K562 (cell line): Measurements from ENCODE around the gene HEXIM1.

Experiments used
- POLR2AphosphoS5 ChIP-seq: IDR thresholded peaks from 2 replicates; pipeline ENCODE4 v1.6.1; 2011; ENCODE audit warnings: mild to moderate bottlenecking, low read depth, low read length, moderate library complexity; ENCODE audit not compliant: control insufficient read depth, insufficient read depth
- STAT5B ChIP-seq: fragments of 250-450 bp; sonication (Bioruptor Pico); IDR thresholded peaks from 2 replicates; pipeline ENCODE4 v1.8.0; 2021; ENCODE audit warnings: mild to moderate bottlenecking, inconsistent platforms
- U2AF1 ChIP-seq: fragments of 200-400 bp; formaldehyde crosslinking; optimal IDR thresholded peaks from 2 replicates; pipeline ENCODE3; 2017; ENCODE audit warnings: mild to moderate bottlenecking, low read depth, low read length, moderate library complexity
- ZNF146 ChIP-seq: IDR thresholded peaks from one replicate; pipeline ENCODE4 v1.6.1; 2018; ENCODE audit warnings: missing compliant biosample characterization; ENCODE audit not compliant: unreplicated experiment
- ZNF23 ChIP-seq: fragments of 250-450 bp; sonication (Bioruptor Pico); IDR thresholded peaks from 2 replicates; pipeline ENCODE4 v1.4.0; 2020; ENCODE audit warnings: mild to moderate bottlenecking
- TF ChIP-seq, protein P1 (sequence below): fragments of 450-650 bp; conservative IDR thresholded peaks from 2 replicates; pipeline ENCODE4 v1.6.1; 2016; ENCODE audit warnings: missing genetic modification characterization, low read depth, mild to moderate bottlenecking, missing compliant biosample characterization, moderate library complexity
- TF ChIP-seq, protein P2 (sequence below), 2 experiments: fragments of 200-800 bp in 1 of 2; sonication (Bioruptor generic) in 1 of 2; sonication (generic) in 1 of 2; formaldehyde crosslinking in 1 of 2; IDR thresholded peaks in 1 of 2; conservative IDR thresholded peaks in 1 of 2; 2 replicates each; pipeline versions ENCODE4 v1.5.0 to v1.6.1; 2016 to 2020; ENCODE audit warnings: missing compliant biosample characterization in 1 of 2, missing genetic modification characterization in 1 of 2, missing genetic modification reagents in 1 of 2
- TF ChIP-seq, protein P3 (sequence below): fragments of 450-650 bp; conservative IDR thresholded peaks from 2 replicates; pipeline ENCODE4 v1.6.1; 2016; ENCODE audit warnings: missing genetic modification characterization, low read depth, mild to moderate bottlenecking, control low read depth, missing compliant biosample characterization

DNA sequence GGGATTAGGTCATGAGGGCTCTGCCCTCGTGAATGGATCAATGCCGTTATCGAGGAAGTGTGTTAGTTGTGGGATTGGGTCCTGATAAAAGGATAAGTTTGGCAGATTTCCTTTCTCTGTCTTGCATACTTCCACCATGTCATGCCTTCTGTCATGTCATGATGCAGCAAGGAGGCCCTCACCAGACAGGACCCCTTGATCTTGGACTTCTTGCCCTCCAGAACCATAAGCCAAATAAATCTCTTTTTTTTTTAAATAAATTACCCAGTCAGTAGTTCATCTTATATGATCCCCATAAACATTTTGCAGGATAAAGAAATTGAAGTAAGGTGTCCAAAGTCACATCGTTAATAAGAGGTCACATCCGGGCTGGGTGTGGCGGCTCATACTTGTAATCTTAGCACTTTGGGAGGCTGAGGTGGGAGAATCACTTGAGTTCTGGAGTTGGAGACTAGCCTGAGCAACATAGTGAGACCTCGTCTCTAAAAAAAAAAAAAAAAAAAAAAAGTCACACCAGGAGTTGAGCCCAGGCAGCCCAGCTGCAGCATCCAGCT lies 38.6 kb downstream of the HEXIM1 start:
- TF ChIP-seq, protein P1, sequence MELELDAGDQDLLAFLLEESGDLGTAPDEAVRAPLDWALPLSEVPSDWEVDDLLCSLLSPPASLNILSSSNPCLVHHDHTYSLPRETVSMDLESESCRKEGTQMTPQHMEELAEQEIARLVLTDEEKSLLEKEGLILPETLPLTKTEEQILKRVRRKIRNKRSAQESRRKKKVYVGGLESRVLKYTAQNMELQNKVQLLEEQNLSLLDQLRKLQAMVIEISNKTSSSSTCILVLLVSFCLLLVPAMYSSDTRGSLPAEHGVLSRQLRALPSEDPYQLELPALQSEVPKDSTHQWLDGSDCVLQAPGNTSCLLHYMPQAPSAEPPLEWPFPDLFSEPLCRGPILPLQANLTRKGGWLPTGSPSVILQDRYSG (tag), result no peak
- TF ChIP-seq, protein P2, sequence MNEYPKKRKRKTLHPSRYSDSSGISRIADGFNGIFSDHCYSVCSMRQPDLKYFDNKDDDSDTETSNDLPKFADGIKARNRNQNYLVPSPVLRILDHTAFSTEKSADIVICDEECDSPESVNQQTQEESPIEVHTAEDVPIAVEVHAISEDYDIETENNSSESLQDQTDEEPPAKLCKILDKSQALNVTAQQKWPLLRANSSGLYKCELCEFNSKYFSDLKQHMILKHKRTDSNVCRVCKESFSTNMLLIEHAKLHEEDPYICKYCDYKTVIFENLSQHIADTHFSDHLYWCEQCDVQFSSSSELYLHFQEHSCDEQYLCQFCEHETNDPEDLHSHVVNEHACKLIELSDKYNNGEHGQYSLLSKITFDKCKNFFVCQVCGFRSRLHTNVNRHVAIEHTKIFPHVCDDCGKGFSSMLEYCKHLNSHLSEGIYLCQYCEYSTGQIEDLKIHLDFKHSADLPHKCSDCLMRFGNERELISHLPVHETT (CRISPR knock-in tag; conservative IDR thresholded peaks at IDR 0.05 in 1 of 2, IDR thresholded peaks at IDR 0.05 in 1 of 2), result no peak
- no peak for TF ChIP-seq ZNF23 (CRISPR knock-in tag)
- no peak for TF ChIP-seq ZNF146
- TF ChIP-seq POLR2AphosphoS5, result no peak
- no peak for TF ChIP-seq U2AF1
- TF ChIP-seq STAT5B, result no peak
- TF ChIP-seq, protein P3, sequence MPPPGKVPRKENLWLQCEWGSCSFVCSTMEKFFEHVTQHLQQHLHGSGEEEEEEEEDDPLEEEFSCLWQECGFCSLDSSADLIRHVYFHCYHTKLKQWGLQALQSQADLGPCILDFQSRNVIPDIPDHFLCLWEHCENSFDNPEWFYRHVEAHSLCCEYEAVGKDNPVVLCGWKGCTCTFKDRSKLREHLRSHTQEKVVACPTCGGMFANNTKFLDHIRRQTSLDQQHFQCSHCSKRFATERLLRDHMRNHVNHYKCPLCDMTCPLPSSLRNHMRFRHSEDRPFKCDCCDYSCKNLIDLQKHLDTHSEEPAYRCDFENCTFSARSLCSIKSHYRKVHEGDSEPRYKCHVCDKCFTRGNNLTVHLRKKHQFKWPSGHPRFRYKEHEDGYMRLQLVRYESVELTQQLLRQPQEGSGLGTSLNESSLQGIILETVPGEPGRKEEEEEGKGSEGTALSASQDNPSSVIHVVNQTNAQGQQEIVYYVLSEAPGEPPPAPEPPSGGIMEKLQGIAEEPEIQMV, result no peak
